NCI-H1417 treated with DMSO at 0.1 percent for 48 hours (cell line): ENCODE measurements around the gene HIVEP3.

Experiments used
- DNase-seq: peaks from one replicate; lab custom pipeline; 2025; lab: John Stamatoyannopoulos, UW

The HIVEP3 gene

DNA sequence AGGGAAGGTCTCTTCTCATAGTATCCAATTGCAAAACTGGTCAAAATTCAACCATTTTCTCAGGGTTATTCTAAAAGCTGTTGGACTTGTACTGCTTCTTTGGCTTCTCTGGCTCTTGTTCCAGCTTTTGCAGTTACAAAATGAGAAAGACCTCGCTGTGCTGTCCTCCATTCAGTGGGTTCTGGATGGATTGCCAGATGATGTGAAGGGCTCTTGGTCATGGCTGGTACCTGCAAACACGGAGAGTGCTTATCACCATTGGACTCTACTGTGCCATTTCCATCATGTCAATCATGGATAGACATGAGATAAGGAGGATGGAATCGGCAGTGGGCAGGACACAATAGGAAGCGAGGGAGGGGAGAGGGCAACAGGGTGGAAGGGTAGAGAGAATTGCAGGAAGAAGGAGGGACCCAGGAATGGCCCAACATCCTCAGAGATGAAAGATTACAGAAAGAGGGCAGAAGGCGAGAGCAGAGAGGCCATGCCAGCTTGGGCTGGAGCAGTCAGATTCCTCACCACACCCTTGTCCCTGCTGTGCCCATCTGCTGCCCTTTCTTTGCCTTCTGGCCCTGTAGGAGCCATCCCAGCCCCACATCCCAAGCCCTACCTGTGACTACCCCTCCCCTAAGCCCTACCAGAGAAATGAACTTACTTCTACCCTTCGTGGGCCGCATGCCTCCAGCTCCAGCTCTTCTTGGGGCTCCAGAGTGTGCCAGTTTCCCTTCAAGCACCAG, 70.3 kb downstream of the HIVEP3 start:
- DNase-seq = no peak

DNA sequence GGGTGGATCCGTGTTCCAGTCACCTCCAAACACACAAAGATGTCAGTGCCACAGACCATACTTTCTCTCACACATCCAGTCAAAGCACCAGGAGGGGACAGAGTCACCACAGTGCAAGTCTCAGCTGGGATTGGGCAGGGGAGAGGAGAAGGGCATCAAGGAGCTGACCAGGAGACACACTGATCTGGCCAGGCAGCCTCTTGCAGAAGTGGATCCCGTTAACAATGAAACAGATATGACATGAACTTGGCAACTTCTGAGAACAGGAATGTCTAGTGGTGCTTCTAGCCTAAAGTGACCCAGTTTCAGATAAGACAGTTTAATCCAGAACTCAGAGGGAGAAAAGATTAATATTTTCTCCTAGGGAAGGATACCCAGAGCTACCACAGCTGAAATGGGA, 71.0 kb downstream of the HIVEP3 start:
- no peak for DNase-seq

DNA sequence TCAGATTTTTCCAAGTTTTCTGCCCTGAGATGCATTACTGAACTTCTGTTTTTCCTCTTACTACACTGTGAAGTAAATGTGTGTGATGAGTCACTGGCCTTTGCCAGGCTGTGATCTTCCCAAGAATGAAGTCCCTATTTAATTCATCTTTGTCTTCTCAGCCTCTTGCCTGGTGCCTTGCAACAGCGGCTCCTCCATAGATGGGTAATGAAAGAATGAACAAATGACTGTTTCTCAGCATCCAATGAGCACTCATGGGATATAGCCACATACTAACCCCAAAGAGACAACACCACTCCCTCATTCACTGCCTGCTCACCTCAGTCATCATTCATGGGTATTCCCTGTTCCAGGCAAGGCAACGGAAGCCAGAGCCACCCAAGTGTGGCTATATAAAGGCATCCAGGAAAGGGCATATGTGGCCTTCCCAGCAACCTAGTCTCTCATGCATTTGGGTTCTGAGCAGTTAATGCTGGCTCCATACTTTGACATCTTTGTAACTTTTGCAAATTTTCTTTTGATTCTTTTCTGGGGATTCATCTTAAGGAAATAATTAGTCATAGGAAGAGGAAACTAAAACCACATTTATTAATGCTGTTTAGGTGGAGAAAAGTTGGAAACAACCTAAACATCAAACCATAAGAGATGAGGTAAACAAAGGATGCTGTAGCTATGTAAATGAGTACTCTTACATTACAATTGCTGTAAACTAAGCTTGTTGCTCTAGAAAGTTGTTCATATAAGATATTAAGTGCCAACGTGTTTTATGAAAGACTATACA, 71.9 kb downstream of the HIVEP3 start:
- no peak for DNase-seq

DNA sequence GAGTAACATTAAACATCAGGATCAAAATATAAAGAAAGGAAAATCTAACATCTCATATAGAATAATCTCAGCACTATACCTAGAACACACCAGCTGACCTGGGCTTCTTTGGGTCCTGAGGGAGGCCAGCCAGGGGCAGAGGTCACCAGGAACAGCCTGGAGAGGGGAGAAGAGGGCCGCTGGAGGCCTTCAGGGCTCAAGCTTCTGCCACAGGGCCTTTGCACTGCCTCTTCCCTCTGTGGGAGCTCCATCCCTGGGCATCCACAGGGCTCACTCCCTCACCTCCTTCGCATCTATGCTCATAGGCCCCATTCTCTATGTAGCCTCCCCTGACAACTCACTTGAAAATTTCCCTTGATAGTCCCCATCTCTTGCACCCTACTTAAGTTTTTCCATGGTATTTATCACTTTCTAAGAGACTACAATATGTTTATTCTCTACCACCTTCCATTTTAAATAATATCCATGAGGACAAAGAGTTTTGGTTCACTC, 73.9 kb downstream of the HIVEP3 start:
- no peak for DNase-seq

DNA sequence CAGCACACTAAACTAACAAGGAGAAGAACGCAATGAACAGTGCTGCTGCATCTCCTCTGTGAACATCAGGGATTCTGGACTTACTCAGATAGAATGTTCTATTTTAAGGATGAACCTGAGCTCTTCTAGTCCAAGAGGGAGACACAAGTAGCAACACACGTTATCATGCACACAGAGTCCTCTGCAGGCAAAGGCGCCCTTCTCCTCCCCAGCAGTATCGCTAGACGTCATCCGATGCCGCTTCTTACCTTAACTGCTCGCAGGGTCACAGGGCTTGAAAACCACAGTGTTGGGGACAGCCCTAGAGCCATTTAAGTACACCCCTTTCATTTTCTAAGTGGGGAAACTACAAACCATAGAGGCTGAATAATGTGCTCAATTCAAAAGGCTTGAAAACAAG, 74.5 kb downstream of the HIVEP3 start:
- no peak for DNase-seq

DNA sequence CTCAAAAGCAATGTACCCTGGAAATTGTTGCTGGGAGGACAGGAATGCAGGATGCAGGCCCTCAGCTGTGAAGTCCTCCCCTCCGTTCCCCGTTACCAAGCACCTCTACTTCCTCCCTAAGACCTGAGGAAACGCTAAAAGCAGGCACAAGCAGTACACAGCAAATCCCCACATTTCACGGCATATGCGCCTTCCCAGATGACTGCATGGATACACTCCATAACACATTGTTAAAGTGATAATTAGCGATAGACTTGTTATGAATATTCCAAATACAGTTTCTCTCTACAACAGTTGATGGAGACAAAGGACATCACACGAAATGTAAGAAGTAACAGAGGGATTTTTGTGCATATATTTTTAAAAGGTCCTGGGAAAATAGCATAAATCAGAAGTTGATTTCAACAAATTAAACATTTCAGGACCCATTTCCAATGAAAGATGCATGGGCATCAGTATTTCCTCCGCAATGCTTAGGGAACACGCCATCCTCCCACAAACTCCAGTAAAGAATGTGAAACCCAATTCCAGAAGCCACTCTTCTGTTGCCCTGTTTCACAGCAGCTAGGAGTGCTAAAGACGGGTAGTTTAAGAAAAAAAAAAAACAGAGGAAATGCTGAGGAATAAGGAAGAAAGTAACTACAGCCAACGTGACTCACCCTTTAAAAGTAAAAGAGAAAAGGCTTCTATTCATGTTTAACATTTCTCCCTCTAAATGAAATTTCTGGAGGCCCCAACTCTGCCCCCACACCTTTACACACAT, 75.5 kb downstream of the HIVEP3 start:
- no peak for DNase-seq

DNA sequence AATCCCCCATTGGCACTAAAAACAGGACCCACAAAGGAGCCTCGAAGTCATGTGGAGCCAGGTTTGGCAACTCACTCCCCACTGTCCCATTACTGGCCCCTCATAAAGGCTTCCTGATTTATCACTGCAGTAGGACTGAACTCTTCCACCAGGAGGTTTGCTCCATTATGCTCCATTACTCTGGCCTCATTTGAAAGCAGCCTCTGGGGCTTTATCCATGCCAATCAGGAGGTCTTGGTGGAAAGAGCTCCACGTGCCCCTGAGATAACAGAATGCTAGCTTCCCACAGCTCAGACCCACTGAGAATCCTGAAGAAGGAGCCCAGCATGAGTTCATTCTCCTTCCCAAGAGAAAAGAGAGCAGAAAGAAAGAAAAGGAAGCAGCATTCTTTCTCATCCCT, 76.4 kb downstream of the HIVEP3 start:
- DNase-seq = no peak

DNA sequence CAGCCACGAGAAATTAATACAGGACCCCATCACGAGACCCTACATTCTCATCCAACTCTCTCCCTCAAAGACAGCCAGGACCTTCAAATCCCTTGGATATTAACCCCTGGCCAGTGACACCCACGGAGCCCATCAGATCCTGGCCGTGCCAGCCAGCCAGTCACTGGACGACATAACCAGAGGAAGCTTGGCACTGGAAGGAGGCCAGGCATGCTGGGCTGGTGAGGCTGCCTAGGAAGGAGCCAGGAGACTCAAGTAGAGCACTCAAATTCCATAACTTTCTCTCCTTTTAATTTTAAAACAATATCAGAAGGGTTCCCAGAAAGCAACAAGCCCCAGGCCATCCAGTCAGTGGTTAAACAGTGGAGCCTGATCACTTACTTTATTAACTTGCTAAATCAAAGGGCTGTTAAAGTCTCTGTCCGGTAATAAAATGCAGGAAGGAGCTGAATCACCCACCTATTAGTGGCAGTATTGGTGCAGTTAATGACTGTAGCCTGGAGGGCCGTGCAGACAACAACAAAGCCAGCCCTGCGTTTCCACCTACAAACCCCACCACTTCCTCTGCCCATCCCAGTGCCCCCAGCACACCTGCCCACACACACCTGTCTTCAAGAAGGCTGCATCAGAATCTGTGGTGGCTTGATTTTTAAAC, 78.0 kb downstream of the HIVEP3 start:
- no peak for DNase-seq

DNA sequence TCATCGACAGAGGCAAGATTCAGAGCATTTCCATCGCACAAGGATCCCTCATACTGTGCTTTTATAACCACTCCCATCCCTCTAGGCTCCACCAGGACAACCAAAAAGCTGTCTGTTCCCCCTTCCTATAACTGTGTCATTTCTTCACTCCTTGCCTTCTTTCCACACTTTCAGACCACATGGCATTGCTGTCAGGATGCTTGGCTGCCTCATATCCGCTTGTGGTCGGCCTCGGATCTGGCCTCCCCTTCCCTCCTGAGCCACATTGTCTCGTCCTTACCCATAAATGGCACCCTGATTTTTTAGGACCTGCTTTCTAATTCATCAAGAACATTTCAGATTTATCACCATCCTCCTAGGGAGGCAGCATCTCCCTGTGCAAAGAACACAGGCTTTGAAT, 80.5 kb downstream of the HIVEP3 start:
- DNase-seq = no peak

DNA sequence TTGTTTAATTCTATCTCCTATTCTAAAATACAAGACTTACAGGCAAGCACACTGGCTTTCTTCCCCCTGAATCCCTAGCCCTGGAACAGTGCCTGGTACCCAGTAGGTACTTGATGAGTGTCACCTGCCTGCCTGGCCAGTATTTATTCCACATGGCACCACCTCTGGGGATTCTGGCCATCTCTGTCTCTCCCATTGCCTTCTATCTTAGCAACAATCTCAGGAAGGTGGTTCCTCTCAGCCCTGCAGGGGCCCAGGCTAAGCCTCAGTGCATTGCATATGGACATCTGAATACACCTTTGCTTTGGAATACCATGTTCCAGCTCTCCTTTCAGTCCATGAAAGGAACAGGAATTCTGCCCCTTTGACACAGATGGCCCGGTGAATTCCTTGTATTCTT, 81.0 kb downstream of the HIVEP3 start:
- DNase-seq = no peak

DNA sequence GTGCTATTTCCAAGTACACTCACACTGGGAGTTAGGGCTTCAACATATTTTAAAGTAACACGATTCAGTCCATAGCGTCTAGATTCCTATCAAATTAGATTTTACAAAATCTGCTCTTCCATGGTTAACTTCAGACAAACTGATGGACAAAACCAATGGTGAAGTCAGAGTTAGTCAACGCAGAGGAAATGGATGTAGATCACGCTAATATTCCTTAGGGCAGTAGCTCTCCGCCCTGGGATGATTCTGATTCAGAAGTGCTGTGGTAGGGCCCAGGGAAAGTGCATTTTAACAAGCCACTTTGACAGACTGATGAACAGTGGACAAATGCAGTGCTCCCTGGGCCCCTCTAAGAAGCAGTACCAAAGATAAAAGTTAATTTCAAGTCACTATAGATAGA, 83.2 kb downstream of the HIVEP3 start:
- DNase-seq = no peak

DNA sequence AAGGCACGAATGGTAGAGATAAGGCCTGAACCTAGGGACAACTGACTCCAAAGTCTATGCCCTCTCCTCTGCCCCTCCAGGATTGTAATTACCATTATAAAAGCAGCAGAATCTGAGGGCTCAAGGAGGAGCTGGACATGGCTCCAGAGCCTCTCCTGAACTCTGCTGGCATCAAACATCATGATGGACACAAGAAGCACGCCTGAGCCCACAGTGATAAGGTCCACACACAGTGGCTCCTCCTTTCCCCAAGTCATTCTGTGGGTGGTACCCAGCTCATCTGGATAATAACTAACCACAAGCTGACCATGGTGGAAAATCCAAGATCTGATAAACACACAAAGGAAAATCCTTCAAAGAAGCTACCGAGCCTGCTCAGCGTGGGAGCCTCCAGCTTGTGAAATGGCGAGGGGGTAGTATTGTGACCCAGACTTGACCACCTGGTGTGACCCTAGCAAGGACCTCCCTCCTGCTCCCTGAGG, 85.2 kb downstream of the HIVEP3 start:
- DNase-seq = no peak

DNA sequence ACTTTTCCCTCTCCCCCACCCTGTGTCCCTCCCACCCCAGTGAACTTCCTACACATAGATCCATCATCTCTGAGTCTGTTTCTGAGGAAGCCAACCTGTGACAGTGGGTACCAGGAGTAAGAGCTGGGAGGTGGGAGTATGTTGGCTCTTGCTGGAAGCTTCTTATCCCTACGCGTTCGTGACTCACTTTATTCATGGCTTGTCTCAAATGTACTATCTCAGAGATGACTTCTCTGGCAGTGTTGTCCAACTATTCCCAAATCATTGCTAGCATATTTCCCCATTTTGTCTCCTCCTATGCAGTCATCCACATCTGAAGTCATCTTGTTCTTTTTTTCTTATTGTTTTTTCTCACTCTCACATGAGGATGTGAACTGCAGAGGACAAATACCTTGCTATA, 88.0 kb downstream of the HIVEP3 start:
- no peak for DNase-seq

DNA sequence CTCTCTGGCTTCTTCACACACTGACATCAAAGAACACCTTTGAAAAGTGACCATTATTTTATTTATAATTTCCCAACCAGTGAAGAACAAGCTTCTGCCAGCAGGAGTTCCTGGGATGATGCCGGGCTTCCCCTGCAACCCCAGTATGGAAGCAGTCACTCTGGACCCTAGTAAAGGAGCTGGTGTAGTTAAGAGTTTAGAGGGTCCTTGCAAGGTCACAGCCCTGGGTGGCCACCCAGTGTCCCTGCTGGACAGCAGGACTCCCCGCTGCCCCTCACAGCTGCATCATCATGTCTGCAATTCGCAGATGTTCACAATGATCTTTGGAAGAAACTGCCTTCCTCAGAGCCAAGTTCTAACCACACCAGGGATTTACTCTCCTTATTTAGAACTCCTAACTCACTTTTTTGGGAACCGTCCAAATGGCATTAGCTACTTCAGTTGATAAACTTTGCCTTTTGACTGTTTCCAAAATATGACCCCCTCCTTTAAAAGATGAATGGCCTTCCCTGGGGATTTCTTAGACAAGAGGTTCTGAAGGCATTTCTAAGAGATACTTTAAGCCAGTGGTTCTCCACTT, 90.6 kb downstream of the HIVEP3 start:
- DNase-seq = no peak

DNA sequence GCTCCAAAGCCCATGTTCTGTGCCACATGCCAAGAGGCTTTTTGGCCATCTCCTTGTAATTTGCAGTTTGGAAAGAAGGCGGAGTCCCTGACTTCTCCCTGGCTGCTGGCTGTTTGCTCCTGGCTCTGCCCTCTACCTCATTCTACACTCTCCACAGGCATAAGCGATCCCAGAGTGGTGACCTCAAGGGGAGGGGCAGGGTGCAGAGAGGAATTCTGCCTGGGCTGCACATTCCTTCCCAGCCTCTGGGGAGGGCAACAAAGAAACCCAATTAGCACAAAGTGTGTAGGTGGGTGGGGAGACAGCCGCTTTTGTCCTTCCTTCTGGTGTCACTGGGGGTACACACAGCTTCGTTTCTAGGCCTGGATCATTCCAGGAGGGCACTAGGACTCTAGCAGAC, 95.3 kb downstream of the HIVEP3 start:
- no peak for DNase-seq

DNA sequence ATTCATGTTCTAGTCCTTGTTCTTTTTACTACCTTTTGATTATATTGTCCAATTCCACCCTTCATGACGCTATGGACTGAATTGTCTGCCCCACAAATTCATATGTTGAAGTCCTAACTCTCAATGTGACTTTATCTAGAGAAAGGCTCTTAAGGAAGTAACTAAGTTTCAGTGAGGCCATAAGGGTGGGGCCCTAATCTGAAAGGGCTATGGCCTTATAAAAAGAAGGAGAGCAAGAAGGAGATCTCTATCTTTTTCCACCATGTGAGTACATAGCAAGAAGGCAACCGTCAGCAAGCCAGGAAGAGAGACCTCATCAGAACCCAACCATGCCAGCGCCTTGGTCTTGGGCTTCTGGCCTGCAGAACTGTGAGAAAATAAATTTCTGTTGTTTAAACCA, 95.9 kb downstream of the HIVEP3 start:
- DNase-seq = no peak

DNA sequence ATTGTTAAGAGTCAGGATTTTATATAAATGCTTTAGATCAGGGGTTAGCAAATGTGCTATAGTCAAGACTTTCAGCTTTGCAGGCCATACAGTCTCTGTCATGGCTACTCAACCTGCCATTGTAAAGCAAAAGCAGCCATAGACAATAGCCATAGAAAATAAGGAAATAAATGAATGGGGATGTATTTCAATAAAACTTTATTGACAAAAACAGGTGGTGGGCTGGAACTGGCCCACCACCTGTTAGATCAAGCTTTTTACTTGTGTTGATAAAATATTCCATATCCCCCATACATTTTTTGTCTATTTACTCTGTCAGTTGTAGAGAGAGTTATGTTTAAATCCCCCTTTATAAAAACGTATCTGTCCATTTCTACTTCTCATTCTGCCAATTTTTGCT, 98.9 kb downstream of the HIVEP3 start:
- DNase-seq = no peak

DNA sequence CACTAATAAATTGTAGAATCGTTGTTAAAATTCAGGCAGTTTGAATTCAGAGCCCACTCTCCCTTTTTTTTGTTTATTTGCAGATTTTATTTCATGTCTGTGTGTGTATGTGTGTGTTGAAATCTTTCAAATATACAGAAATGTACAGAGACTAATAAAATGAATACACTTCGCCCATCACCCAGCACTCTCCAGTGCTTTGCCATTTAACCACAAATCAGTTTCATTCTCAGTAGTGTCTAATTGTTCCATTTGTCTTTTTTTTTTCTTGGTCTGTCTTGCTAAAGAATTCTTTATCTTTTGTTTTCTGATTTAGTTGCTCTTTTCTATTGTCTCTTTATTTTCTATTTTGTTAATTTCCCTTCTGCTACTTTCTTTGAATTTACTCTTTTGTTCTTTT, 99.7 kb downstream of the HIVEP3 start:
- no peak for DNase-seq

DNA sequence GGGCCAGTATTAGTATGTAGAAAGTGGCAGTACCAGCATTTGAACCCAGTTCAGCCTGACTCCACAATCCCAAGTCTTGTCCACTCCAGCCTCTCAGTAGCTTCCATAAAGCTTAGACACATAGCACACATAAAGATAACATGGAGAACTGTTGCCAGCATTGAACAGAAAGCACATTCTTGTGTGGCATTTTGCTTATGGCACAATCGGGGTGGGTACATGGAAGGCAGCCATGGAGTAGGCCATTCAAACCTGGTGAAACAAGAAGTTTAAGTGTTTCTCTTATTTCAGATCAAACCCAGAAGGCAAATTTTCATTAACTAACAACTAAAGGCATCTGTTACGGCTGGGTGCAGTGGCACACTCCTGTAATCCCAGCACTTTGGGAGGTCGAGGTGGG, 102.7 kb downstream of the HIVEP3 start:
- no peak for DNase-seq

DNA sequence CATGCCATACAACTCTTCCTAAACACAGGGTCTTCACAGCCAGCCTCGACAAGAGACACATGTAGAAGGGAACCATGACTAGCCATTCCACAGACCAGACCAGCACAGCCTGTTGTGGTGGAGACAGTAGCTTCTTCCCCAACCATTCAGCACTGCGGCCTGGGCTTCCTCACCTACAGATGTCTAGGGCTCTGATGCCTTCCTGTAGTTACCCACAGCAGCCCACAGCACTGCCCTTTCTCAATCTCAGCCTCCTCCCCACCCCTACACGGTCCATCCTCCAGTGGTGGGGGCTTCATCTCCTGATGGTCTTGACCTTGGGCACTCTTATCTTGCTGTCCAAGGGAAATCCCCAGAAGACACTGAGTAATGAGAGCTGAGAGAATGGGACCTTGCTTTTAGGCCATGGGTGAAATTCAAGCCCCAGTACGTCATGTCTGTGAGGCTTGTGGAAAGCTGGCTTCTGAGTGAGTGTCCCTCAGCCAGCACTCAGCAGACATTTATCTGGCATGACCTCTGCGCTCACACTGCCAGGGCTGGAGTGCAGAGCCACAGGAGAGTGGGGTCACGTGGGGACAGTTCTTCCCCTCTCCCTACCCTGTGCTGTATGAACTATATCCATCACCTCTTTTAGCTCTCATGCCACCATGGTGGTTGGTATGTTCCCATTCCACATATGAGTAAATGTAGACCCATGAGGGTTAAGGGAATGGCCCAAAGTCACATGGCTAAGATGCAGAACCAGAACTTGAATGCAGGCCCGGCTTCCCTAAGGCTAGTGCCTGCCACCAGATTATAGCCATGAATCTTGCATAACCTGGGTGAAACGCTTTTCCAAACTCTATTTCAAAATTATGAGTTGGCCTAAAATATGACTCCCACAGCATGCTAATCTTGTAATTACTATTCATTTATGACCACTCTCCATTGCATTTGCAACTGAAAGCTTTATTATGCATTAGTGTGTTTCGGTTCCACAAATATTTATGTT, 104.7 kb downstream of the HIVEP3 start:
- no peak for DNase-seq

DNA sequence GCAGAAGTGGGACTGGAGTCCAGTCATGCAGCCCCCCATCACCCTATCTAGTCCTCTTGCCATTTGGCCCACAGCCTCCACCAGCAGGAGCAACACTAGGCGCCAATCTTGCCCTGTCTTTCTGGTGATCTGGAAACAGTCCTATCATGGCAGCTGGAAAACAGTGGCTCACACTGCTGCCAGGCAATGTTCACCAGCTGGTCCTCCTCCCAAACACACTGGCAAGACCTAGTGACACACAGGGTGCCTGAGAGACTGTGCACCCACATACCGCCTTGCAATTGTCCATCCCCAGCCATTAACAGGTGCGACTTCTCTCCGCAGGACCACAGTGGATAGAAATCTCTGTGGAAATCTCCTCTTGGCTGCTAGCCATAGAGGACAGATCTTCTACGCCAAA, 105.5 kb downstream of the HIVEP3 start:
- DNase-seq = no peak
